Measurements from ENCODE around the gene SYTL2. TPM values are rescaled to one million over a fixed set of nuclear protein-coding genes. Genes with fewer than 3 reads are reported as not detected.
"Not testable (repeated sequence)": the region's sequence is repeated elsewhere in the genome, so short reads cannot be mapped to it uniquely, and the experiment has no call there.

Gene SYTL2
- total RNA-seq, 4 donors from 2014 or later, result 11.6 to 18.6 (median 14.5) TPM

DNA sequence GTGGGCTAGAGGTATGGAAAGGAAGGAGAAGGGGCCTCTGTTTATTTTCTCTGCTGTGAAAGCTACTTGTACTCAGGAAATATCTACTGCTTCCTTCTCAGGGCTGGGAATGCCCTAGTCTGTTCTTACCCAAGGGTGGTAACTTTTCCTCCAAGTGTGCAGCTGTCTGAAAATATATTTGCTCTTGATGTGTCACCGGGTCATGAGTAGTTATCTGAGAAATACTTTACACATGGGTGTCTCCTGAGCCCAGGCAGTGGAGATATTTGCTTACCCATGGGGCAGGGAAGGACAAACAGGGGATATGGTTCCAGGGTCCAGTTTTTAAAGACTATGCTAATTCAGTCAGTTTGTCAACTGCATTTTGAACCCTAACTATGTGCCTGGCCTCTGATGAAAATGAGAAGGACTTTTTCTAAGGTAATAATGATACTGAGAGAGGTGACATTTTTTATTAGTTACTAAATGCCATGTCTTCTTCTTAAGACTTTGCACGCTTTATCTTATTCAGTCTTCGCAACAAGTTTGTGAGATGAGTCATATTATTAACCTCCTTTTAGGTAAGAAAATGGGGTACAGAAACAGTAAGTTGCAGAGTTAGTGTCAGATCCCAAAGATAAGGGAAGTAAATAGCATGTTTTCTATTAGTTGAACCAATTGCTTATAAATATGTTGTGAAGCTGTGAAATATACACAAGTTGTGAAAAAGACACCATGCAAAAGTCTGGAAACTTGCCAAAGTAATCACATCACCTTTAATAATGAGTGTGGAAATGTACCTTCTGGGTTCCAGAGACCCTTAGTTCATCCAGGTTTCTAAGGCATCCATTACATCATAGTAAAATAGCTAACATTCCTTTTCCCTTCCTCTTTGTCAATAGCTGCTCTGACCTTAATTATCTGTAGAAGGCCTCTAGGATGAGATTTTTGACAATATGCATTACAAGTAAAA is 22.9 kb downstream of the SYTL2 start:
- H3K36me3 ChIP-seq, result no peaks in the 10 kb centered on the region
- no peaks in the 10 kb centered on the region for H3K9me3 ChIP-seq
- H3K27ac ChIP-seq, result no peak overlapping the region
- H3K4me1 ChIP-seq, result no peaks in the 10 kb centered on the region
- no peak overlapping the region for H3K4me3 ChIP-seq
- 82% methylated on average over 3 of the region's 3 CpGs for WGBS
- no peak for DNase-seq (ENCODE audit: low spot score in 2 of 2)
- TF ChIP-seq POLR2A (IDR thresholded peaks at IDR 0.05), result no peak
- TF ChIP-seq, protein P1, sequence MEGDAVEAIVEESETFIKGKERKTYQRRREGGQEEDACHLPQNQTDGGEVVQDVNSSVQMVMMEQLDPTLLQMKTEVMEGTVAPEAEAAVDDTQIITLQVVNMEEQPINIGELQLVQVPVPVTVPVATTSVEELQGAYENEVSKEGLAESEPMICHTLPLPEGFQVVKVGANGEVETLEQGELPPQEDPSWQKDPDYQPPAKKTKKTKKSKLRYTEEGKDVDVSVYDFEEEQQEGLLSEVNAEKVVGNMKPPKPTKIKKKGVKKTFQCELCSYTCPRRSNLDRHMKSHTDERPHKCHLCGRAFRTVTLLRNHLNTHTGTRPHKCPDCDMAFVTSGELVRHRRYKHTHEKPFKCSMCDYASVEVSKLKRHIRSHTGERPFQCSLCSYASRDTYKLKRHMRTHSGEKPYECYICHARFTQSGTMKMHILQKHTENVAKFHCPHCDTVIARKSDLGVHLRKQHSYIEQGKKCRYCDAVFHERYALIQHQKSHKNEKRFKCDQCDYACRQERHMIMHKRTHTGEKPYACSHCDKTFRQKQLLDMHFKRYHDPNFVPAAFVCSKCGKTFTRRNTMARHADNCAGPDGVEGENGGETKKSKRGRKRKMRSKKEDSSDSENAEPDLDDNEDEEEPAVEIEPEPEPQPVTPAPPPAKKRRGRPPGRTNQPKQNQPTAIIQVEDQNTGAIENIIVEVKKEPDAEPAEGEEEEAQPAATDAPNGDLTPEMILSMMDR (IDR thresholded peaks at IDR 0.05), result no peak
- no peak for TF ChIP-seq POLR2AphosphoS5 (IDR thresholded peaks at IDR 0.05)
- H3K27me3 ChIP-seq, result no peaks in the 10 kb centered on the region

DNA sequence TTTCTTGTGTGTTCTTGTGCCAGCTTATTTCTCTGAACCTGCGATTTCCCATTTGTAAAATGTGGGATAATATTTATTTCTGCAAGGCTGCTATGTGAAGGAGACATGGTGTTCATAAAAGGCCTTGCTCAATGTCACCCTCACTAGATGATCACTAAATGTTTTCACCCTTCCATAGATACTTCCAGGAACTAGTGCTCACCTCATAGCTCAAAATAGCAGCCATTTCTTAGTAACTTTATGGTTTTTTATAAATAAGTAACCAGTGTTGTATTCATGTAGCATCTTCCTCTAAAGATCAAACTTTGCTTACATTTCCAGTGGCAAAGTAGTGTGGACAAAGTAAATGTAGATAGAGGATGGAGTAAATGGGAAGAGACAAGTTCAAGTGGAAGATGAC is 23.8 kb downstream of the SYTL2 start:
- no peaks in the 10 kb centered on the region for H3K27me3 ChIP-seq
- DNase-seq (ENCODE audit: low spot score in 2 of 2), result no peak
- WGBS, result 72% methylated on average over 1 of the region's 1 CpG

DNA sequence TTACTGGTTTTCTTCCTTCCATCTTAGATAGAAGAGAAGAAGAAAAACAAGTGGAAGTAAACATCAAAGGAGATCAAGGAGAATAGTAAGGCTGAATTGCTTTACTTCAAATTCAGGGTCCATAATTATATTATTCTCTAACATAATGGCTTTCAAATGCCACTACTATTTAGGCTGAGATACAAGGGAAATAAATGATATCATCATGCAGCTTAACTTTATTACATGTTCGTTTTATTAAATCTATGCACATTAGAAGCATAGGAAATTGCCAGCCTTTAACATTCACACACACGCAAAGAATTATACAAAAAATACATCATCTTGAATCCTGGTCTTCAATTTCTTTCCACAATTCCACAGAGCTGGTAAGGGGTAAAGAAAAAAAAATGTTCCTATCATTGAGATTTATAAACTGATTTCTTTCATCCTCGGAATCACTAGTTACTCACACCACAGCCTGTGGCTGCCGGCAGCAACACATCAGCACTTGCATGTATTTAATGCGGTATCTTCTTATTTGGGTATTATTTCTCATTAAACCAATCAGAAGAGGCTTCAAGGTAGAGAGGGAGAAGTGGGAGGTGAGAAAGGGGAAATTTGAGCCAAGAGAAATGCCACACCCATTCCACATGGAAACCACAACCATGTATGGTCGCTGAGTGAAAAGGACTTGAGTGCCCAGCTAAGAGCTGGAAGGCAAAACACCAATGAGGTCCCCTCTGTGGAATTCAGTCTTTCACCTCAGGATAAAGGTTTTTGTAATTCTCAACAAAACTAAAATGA is 26.3 kb downstream of the SYTL2 start:
- no peak for TF ChIP-seq POLR2AphosphoS5 (IDR thresholded peaks at IDR 0.05)
- no peak for DNase-seq (ENCODE audit: low spot score in 2 of 2)
- Histone ChIP-seq H3K4me1 (peaks cover 5% of the 10 kb centered on the region), H3K27me3 (no peaks in the 10 kb centered on the region), H3K4me3 (no peak overlapping the region), H3K36me3 (no peaks in the 10 kb centered on the region), H3K9me3 (no peaks in the 10 kb centered on the region), H3K27ac (no peak overlapping the region)
- WGBS, result 62% methylated on average over 6 of the region's 6 CpGs

More for the DNA sequence above, 23.8 kb downstream of the SYTL2 start:
- Histone ChIP-seq H3K4me3 (no peak overlapping the region), H3K9me3 (no peaks in the 10 kb centered on the region), H3K27ac (no peak overlapping the region), H3K4me1 (no peaks in the 10 kb centered on the region), H3K36me3 (no peaks in the 10 kb centered on the region)
- TF ChIP-seq, protein P1 (IDR thresholded peaks at IDR 0.05), result no peak
- TF ChIP-seq POLR2AphosphoS5 (IDR thresholded peaks at IDR 0.05) (no peak), EP300 (IDR thresholded peaks at IDR 0.05) (no peak), POLR2A (IDR thresholded peaks at IDR 0.05) (no peak)

DNA sequence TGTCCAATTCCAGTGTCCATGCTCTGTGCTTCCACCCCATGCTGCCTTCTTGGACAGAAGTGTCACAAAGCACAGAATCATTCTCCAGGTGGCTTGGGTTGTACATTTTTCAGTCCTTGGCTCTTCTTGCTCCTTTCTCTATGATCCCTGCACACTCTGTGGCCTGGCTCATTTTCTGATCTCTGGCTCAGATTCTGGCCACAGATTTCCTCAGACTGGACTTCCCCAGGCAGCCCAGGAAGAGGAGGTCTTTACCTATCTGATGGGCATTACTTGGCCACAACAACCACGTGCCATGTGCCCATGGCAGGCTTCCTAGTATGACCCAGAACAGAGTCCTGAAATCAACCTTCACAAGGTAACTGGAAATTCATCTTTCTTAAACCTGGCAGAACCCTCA is 27.2 kb downstream of the SYTL2 start:
- WGBS, result 67% methylated on average over 1 of the region's 1 CpG
- peaks cover 5% of the 10 kb centered on the region for H3K4me1 ChIP-seq
- H3K27ac ChIP-seq, result no peak overlapping the region
- H3K36me3 ChIP-seq, result no peaks in the 10 kb centered on the region
- H3K4me3 ChIP-seq, result no peak overlapping the region
- no peaks in the 10 kb centered on the region for H3K9me3 ChIP-seq
- no peaks in the 10 kb centered on the region for H3K27me3 ChIP-seq
- TF ChIP-seq POLR2AphosphoS5 (IDR thresholded peaks at IDR 0.05), result no peak
- TF ChIP-seq, protein P1 (IDR thresholded peaks at IDR 0.05), result no peak
- no peak for TF ChIP-seq EP300 (IDR thresholded peaks at IDR 0.05)
- no peak for TF ChIP-seq POLR2A (IDR thresholded peaks at IDR 0.05)
- no peak for DNase-seq (ENCODE audit: low spot score in 2 of 2)

DNA sequence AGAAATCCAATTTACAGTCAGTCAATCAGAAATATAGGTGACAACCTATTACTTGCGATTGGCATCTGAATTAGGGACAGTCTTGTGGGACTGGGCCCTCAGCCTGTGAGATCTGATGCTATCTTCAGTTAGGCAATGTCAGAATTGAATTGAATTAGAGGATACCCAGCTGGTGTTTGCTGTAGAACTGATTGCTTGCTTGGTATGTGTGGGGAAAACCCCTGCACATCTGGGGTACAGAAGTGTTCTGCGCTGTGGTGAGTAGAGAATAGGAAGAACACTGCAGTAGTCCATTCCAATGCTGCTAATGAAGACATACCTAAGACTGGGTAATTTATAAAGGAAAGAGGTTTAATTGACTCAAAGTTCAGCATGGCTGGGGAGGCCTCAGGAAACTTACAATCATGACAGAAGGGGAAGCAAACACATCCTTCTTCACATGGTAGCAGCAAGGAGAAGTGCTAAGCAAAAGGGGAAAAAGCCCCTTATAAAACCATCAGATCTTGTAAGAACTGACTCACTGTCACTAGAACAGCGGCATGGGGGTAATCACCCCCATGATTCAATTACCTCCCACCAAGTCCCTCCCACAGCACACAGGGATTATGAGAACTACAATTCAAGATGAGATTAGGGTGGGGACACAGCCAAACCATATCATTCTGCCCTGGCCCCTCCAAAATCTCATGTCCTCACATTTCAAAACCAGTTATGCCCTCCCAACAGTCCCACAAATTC is 30.0 kb downstream of the SYTL2 start:
- H3K4me1 ChIP-seq, result peaks cover 12% of the 10 kb centered on the region
- 90% methylated on average over 3 of the region's 3 CpGs for WGBS
- not testable (repeated sequence) for H3K36me3 ChIP-seq; H3K27me3 ChIP-seq; H3K4me3 ChIP-seq; H3K27ac ChIP-seq; DNase-seq (ENCODE audit: low spot score in 2 of 2); H3K9me3 ChIP-seq
